Muscle of back (tissue), 11 donors: ENCODE data around the gene SPAG9. TPM values are rescaled to one million over a fixed set of nuclear protein-coding genes. Genes with fewer than 3 reads are reported as not detected.
A peak's percentile ranks its signal among the peaks of the same experiment; 100 is the strongest.
"Not testable (repeated sequence)": the region's sequence is repeated elsewhere in the genome, so short reads cannot be mapped to it uniquely, and the experiment has no call there.

Source experiments
- DNase-seq, 3 donors: peaks; one replicate each; pipeline versions ENCODE4 v3.0.0 to v3.0.0-alpha.2; 2013
- polyA plus RNA-seq, 10 donors: library from polyadenylated mRNA; unstranded; fragments of 120-200 nt; gene quantifications; one replicate each; pipeline ENCODE4 v1.2.1, GENCODE V29; 2013; ENCODE audit not compliant: insufficient read length in 10 of 10

Gene SPAG9
- polyA plus RNA-seq, 10 donors: 62.0 to 97.6 (median 73.8) TPM

GRCh38 chr17:50944054-50944901, 176.4 kb downstream of the SPAG9 start:
- peak; percentile 58 to 81 (median 69) for DNase-seq

GRCh38 chr17:50943575-50943933, 177.1 kb downstream of the SPAG9 start:
- no peak for DNase-seq

GRCh38 chr17:50941676-50942048, 179.0 kb downstream of the SPAG9 start:
- DNase-seq: not testable (repeated sequence)

- no peak for DNase-seq
Measured at GRCh38 chr17:50939795-50940684, 180.6 kb downstream of the SPAG9 start.

- no peak for DNase-seq
Measured at GRCh38 chr17:50939542-50939794, 181.2 kb downstream of the SPAG9 start.

- no peak for DNase-seq
Measured at GRCh38 chr17:50938821-50939541, 181.7 kb downstream of the SPAG9 start.

- DNase-seq: no peak
Measured at GRCh38 chr17:50935996-50936266, 184.7 kb downstream of the SPAG9 start.

- no peak for DNase-seq
Measured at GRCh38 chr17:50935221-50935995, 185.3 kb downstream of the SPAG9 start.

- no peak for DNase-seq
Measured at GRCh38 chr17:50934672-50935220, 185.9 kb downstream of the SPAG9 start.

GRCh38 chr17:50934161-50934560, 186.5 kb downstream of the SPAG9 start:
- no peak for DNase-seq

- peak; percentile 77 to 91 (median 81) for DNase-seq
Measured at GRCh38 chr17:50931144-50931908, 189.3 kb downstream of the SPAG9 start.

- no peak for DNase-seq
Measured at GRCh38 chr17:50928646-50929045, 192.0 kb downstream of the SPAG9 start.

GRCh38 chr17:50927287-50927686, 193.4 kb downstream of the SPAG9 start:
- no peak for DNase-seq

GRCh38 chr17:50926523-50926922, 194.1 kb downstream of the SPAG9 start:
- DNase-seq: no peak

GRCh38 chr17:50925296-50925891, 195.3 kb downstream of the SPAG9 start:
- DNase-seq: no peak

GRCh38 chr17:50924800-50925199, 195.9 kb downstream of the SPAG9 start:
- DNase-seq: no peak

GRCh38 chr17:50924300-50924699, 196.4 kb downstream of the SPAG9 start:
- DNase-seq: no peak

GRCh38 chr17:50923611-50924010, 197.1 kb downstream of the SPAG9 start:
- no peak for DNase-seq

- DNase-seq: no peak
Measured at GRCh38 chr17:50922721-50923405, 197.8 kb downstream of the SPAG9 start.

GRCh38 chr17:50922107-50922506, 198.6 kb downstream of the SPAG9 start:
- DNase-seq: no peak
